K562 (cell line): Measurements from ENCODE around the gene PRSS57. TPM values are rescaled to one million over a fixed set of nuclear protein-coding genes. Genes with fewer than 3 reads are reported as not detected.

Source experiments
- ATAC-seq: fragments of 200-7000 bp; cut with Tn5 transposase; 3 replicates; pipeline ENCODE4 v1.9.1; 2020; ENCODE audit warnings: moderate library complexity
- BruUV-seq: library from RNA; stranded (reverse); fragments of 400-500 nt; replicated peaks from 2 replicates; lab custom pipeline; 2021; lab: Mats Ljungman, UMichigan
- CTCF ChIA-PET: fragments of 300-600 bp; formaldehyde crosslinking; extraction: SDS; loops from one replicate; lab custom pipeline; 2021; ENCODE audit warnings: low intra/inter-chr PET ratio; lab: Yijun Ruan, JAX
- POLR2A ChIA-PET: fragments of 300-600, 350-650 bp; sonication (Branson Sonifier 250); formaldehyde crosslinking; extraction: SDS; loops from one replicate; lab custom pipeline; 2021; ENCODE audit warnings: antibody characterized with exemption, inconsistent platforms; lab: Yijun Ruan, JAX
- DNase-seq, 4 experiments: peaks; one replicate each; pipeline versions ENCODE4 v3.0.0 to v3.0.0-alpha.2; 2011 to 2018; ENCODE audit warnings: low spot score in 3 of 4, mixed read lengths in 3 of 4; ENCODE audit errors: extremely low read depth in 1 of 4
- FAIRE-seq: peaks from 2 replicates; lab custom pipeline; 2011; peaks lifted over from hg19 to GRCh38; lab: Jason Lieb, UNC
- H2AFZ ChIP-seq: 2 replicates; pipeline ENCODE4 v1.6.0; 2011; ENCODE audit warnings: low read depth, low read length, control low read depth, inconsistent platforms
- H3K27ac ChIP-seq: fragments of 200-600 bp; 3 replicates; pipeline ENCODE4 v1.8.0; 2011; ENCODE audit warnings: low read depth, mild to moderate bottlenecking, control low read depth, inconsistent platforms, low read length, moderate library complexity, mixed read lengths; ENCODE audit errors: extremely low read depth
- H3K27me3 ChIP-seq, 2 experiments: fragments of 300-600 bp in 1 of 2; 2 replicates in 1 of 2; 3 replicates in 1 of 2; pipeline versions ENCODE4 v1.6.0 to v1.8.0; 2011; ENCODE audit warnings: inconsistent platforms in 2 of 2, low read length in 2 of 2, mild to moderate bottlenecking in 1 of 2, mixed read lengths in 1 of 2, moderate library complexity in 1 of 2; ENCODE audit not compliant: control insufficient read depth in 2 of 2, insufficient read depth in 2 of 2
- H3K36me3 ChIP-seq: fragments of 300-600 bp; 3 replicates; pipeline ENCODE4 v1.8.0; 2011; ENCODE audit warnings: mild to moderate bottlenecking, low read length, inconsistent platforms; ENCODE audit not compliant: control insufficient read depth, insufficient read depth
- H3K4me1 ChIP-seq, 2 experiments: fragments of 200-600 bp in 1 of 2; replicated peaks in 1 of 2; 2 replicates in 1 of 2; 3 replicates in 1 of 2; pipeline versions ENCODE4 v1.5.1 to v1.8.0; 2011; ENCODE audit warnings: inconsistent platforms in 2 of 2, low read length in 2 of 2, mild to moderate bottlenecking in 1 of 2, mixed read lengths in 1 of 2, moderate library complexity in 1 of 2; ENCODE audit not compliant: control insufficient read depth in 2 of 2, insufficient read depth in 2 of 2
- H3K4me2 ChIP-seq: 2 replicates; pipeline ENCODE4 v1.6.1; 2011; ENCODE audit warnings: low read length, control low read depth, inconsistent platforms, mixed read lengths; ENCODE audit not compliant: insufficient read depth
- H3K4me3 ChIP-seq: fragments of 200-600 bp; sonication (generic), shearing (Covaris generic); 2 replicates; pipeline ENCODE4 v1.5.1; 2016; ENCODE audit warnings: control low read depth, inconsistent platforms
- H3K79me2 ChIP-seq: fragments of 200-600 bp; 3 replicates; pipeline ENCODE4 v1.8.0; 2011; ENCODE audit warnings: low read length, inconsistent platforms; ENCODE audit not compliant: control insufficient read depth, insufficient read depth
- H3K9ac ChIP-seq, 2 experiments: 2 replicates each; pipeline versions ENCODE4 v1.6.0 to v1.6.1; 2011; ENCODE audit warnings: low read depth in 2 of 2, low read length in 2 of 2, control low read depth in 1 of 2, inconsistent platforms in 1 of 2, mild to moderate bottlenecking in 1 of 2, mixed read lengths in 1 of 2; ENCODE audit not compliant: insufficient read depth in 1 of 2
- H3K9me1 ChIP-seq: one replicate; pipeline ENCODE4 v1.6.0; 2011; ENCODE audit warnings: inconsistent platforms, mild to moderate bottlenecking, low read length, moderate library complexity; ENCODE audit not compliant: control insufficient read depth, insufficient read depth
- H3K9me3 ChIP-seq: replicated peaks from 2 replicates; pipeline ENCODE4 v1.5.1; 2011; ENCODE audit warnings: low read depth, low read length, inconsistent platforms; ENCODE audit not compliant: control insufficient read depth, insufficient read depth
- H4K20me1 ChIP-seq: replicated peaks from 2 replicates; pipeline ENCODE4 v1.6.1; 2011; ENCODE audit warnings: low read length, inconsistent platforms, mixed read lengths; ENCODE audit not compliant: control insufficient read depth, insufficient read depth
- CC2D1A ChIP-seq: fragments of 450-650 bp; IDR thresholded peaks from 2 replicates; pipeline ENCODE4 v1.6.1; 2017; ENCODE audit warnings: mild to moderate bottlenecking
- EWSR1 ChIP-seq: fragments of 450-650 bp; IDR thresholded peaks from 2 replicates; pipeline ENCODE4 v1.6.1; 2018; ENCODE audit warnings: borderline replicate concordance, mild to moderate bottlenecking, low read depth, moderate library complexity; ENCODE audit not compliant: partially characterized antibody
- GTF2E2 ChIP-seq: fragments of 200-800 bp; sonication (Bioruptor generic); IDR thresholded peaks from 2 replicates; pipeline ENCODE4 v1.6.1; 2016; ENCODE audit warnings: missing genetic modification characterization, missing compliant biosample characterization
- NFXL1 ChIP-seq: fragments of 450-650 bp; formaldehyde crosslinking; IDR thresholded peaks from 2 replicates; pipeline ENCODE4 v1.4.0; 2021; ENCODE audit warnings: mild to moderate bottlenecking
- OTX1 ChIP-seq: fragments of 450-650 bp; formaldehyde crosslinking; IDR thresholded peaks from 2 replicates; pipeline ENCODE4 v1.4.0; 2022; ENCODE audit warnings: mild to moderate bottlenecking
- POLR2H ChIP-seq: IDR thresholded peaks from 2 replicates; pipeline ENCODE4 v1.6.1; 2016; ENCODE audit warnings: missing genetic modification characterization, low read depth, mild to moderate bottlenecking, control low read depth, missing compliant biosample characterization, moderate library complexity
- POLR3G ChIP-seq: IDR thresholded peaks from 2 replicates; pipeline ENCODE4 v1.6.1; 2011; ENCODE audit not compliant: insufficient read length, insufficient replicate concordance; ENCODE audit errors: extremely low read depth
- STAT5A ChIP-seq: IDR thresholded peaks from 2 replicates; pipeline ENCODE4 v1.6.1; 2012; ENCODE audit warnings: low read length, inconsistent platforms, borderline replicate concordance
- ZBTB17 ChIP-seq: fragments of 450-650 bp; formaldehyde crosslinking; IDR thresholded peaks from 2 replicates; pipeline ENCODE4 v1.4.0; 2020; ENCODE audit warnings: mild to moderate bottlenecking
- ZBTB7A ChIP-seq: IDR thresholded peaks from 2 replicates; pipeline ENCODE4 v1.6.1; 2011; ENCODE audit warnings: low read depth, mild to moderate bottlenecking, low read length, moderate library complexity, borderline replicate concordance; ENCODE audit not compliant: control insufficient read depth
- ZNF133 ChIP-seq: fragments of 250-450 bp; sonication (Bioruptor Pico); IDR thresholded peaks from 2 replicates; pipeline ENCODE4 v1.4.0; 2020; ENCODE audit warnings: mild to moderate bottlenecking
- ZNF707 ChIP-seq: fragments of 250-450 bp; sonication (Bioruptor Pico); conservative IDR thresholded peaks from 2 replicates; pipeline ENCODE4 v1.8.0; 2022; ENCODE audit warnings: inconsistent platforms, mild to moderate bottlenecking, moderate library complexity
- ZNF77 ChIP-seq: fragments of 250-450 bp; sonication (Bioruptor Pico); IDR thresholded peaks from 2 replicates; pipeline ENCODE4 v1.5.0; 2020
- whole genome bisulfite sequencing: fragments of 100-300 bp; shearing (Covaris generic); methylation state at CpG from one replicate; pipeline ENCODE4 v1.1.6; 2016; ENCODE audit warnings: low coverage, mixed read lengths; ENCODE audit not compliant: insufficient coverage; ENCODE audit errors: missing lambda C conversion rate; 5-methylcytosine and 5-hydroxymethylcytosine counted together
- in situ Hi-C: fragments of 300-500 bp; cut with MboI; formaldehyde crosslinking; loops from 4 replicates; pipeline ENCODE4 v1.15.0; 2018; ENCODE audit warnings: inconsistent platforms, mixed read lengths
- intact Hi-C: fragments of 100-400 bp; cut with micrococcal nuclease; formaldehyde crosslinking; loops from 2 replicates; pipeline ENCODE4 v1.14.2; 2022
- polyA plus RNA-seq, 8 experiments: library from polyadenylated mRNA; depleted of rRNA in 4 of 8; stranded (reverse) in 5 of 8; unstranded in 3 of 8; fragments of >200 nt; fragmentation: Nextera tagmentation in 2 of 8; fragmentation: Illumina TruSeq in 1 of 8; extraction: Ambion mirVana in 2 of 8; extraction: Trizol in 1 of 8; gene quantifications; 2 replicates each; pipeline versions ENCODE4 v1.2.1 to v1.2.3, GENCODE V29; 2011 to 2014; ENCODE audit warnings: inconsistent platforms in 1 of 8, missing spikeins in 1 of 8
- total RNA-seq, 7 experiments: library from RNA; depleted of rRNA in 6 of 7; stranded (reverse); fragments of >200 nt in 6 of 7; fragmentation: Illumina TruSeq in 2 of 7; extraction: Trizol in 2 of 7; gene quantifications; 2 replicates each; pipeline versions ENCODE4 v1.2.1 to v1.2.3, GENCODE V29; 2011 to 2021; ENCODE audit warnings: low replicate concordance in 1 of 7
- TF ChIP-seq, protein P1 (sequence below): IDR thresholded peaks from 2 replicates; pipeline ENCODE4 v1.6.1; 2014; ENCODE audit warnings: antibody characterized with exemption
- TF ChIP-seq, protein P2 (sequence below): IDR thresholded peaks from 2 replicates; pipeline ENCODE4 v1.6.1; 2011; ENCODE audit not compliant: insufficient read length; ENCODE audit errors: extremely low read depth
- TF ChIP-seq, protein P3 (sequence below): fragments of 450-650 bp; IDR thresholded peaks from 2 replicates; pipeline ENCODE4 v1.6.1; 2016
- TF ChIP-seq, protein P4 (sequence below): fragments of 450-650 bp; conservative IDR thresholded peaks from 2 replicates; pipeline ENCODE4 v1.6.1; 2016; ENCODE audit warnings: missing genetic modification characterization, low read depth, mild to moderate bottlenecking, control low read depth, missing compliant biosample characterization
- TF ChIP-seq, protein P5 (sequence below): fragments of 250-450 bp; sonication (Bioruptor Pico); IDR thresholded peaks from 2 replicates; pipeline ENCODE4 v1.5.0; 2020; ENCODE audit warnings: mild to moderate bottlenecking

PRSS57 gene
- total and polyA plus RNA-seq, 9 of the 15 experiments (the other 6 are each of a cell fraction or from before 2014, with no cell fraction given) = 0.06 to 2.5 (median 1.3) TPM; not detected in 3

DNA sequence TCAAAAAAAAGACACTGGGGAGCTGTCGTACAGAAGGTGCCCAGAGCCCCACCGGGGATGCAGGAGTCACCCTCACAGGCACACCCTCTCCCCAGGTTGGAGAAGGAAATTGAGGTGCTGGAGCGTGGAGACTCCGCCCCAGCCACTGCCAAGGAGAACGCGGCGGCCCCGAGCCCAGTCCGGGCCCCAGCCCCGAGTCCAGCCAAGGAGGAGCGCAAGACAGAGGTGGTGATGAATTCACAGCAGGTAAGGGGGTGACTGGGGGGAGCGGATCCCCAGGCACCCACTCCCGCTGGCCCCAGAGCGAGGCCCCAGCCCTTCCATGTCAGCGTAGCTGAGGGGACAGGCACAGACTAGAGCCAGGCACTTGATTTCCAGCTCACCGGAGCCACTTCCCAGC is 35.7 kb upstream of the PRSS57 start:
- BruUV-seq = no TSS peak
- Histone ChIP-seq H3K4me1 (peaks cover 0 to 56% of the 10 kb centered on the region in 2 experiments; a peak in 2 of 5 replicates), H3K79me2 (no peaks in the 10 kb centered on the region), H3K9ac (no peak overlapping the region; a peak in 1 of 4 replicates), H3K4me2 (no peak overlapping the region), H3K27ac (no peak overlapping the region), H3K4me3 (no peak overlapping the region), H3K9me3 (no peaks in the 10 kb centered on the region), H3K27me3 (no peaks in the 10 kb centered on the region), H3K36me3 (no peaks in the 10 kb centered on the region), H2AFZ (no peak overlapping the region), H3K9me1 (no peaks in the 10 kb centered on the region), H4K20me1 (no peaks in the 10 kb centered on the region)
- intact Hi-C loops (loop anchor here (10.0 kb wide), 1 partner anchor 146 kb away; the partner anchor contains the start of gene HCN2), in situ Hi-C loops (loop anchor here (5.0 kb wide), 1 partner anchor 64 kb away; no protein-coding TSS in a partner anchor)
- no peak for FAIRE-seq
- POLR2A ChIA-PET = interaction anchor here (0.7 kb wide), 1 partner anchor 27 kb away, joined by 3 read pairs; no protein-coding TSS in a partner anchor
- WGBS = 61% methylated on average over 6 of the region's 16 CpGs
- TF ChIP-seq ZNF133 (CRISPR knock-in tag) (no peak), ZNF707 (CRISPR knock-in tag) (no peak), OTX1 (CRISPR knock-in tag) (no peak), ZBTB17 (no peak), POLR2H (tag) (no peak), GTF2E2 (tag) (no peak), STAT5A (no peak), CC2D1A (no peak), POLR3G (no peak), NFXL1 (CRISPR knock-in tag) (no peak), ZNF77 (CRISPR knock-in tag) (no peak), EWSR1 (no peak), ZBTB7A (no peak)
- TF ChIP-seq, protein P1, sequence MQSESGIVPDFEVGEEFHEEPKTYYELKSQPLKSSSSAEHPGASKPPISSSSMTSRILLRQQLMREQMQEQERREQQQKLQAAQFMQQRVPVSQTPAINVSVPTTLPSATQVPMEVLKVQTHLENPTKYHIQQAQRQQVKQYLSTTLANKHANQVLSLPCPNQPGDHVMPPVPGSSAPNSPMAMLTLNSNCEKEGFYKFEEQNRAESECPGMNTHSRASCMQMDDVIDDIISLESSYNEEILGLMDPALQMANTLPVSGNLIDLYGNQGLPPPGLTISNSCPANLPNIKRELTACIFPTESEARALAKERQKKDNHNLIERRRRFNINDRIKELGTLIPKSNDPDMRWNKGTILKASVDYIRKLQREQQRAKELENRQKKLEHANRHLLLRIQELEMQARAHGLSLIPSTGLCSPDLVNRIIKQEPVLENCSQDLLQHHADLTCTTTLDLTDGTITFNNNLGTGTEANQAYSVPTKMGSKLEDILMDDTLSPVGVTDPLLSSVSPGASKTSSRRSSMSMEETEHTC = no peak
- TF ChIP-seq, protein P2, sequence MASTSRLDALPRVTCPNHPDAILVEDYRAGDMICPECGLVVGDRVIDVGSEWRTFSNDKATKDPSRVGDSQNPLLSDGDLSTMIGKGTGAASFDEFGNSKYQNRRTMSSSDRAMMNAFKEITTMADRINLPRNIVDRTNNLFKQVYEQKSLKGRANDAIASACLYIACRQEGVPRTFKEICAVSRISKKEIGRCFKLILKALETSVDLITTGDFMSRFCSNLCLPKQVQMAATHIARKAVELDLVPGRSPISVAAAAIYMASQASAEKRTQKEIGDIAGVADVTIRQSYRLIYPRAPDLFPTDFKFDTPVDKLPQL = no peak
- TF ChIP-seq, protein P3, sequence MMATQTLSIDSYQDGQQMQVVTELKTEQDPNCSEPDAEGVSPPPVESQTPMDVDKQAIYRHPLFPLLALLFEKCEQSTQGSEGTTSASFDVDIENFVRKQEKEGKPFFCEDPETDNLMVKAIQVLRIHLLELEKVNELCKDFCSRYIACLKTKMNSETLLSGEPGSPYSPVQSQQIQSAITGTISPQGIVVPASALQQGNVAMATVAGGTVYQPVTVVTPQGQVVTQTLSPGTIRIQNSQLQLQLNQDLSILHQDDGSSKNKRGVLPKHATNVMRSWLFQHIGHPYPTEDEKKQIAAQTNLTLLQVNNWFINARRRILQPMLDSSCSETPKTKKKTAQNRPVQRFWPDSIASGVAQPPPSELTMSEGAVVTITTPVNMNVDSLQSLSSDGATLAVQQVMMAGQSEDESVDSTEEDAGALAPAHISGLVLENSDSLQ = no peak
- TF ChIP-seq, protein P4, sequence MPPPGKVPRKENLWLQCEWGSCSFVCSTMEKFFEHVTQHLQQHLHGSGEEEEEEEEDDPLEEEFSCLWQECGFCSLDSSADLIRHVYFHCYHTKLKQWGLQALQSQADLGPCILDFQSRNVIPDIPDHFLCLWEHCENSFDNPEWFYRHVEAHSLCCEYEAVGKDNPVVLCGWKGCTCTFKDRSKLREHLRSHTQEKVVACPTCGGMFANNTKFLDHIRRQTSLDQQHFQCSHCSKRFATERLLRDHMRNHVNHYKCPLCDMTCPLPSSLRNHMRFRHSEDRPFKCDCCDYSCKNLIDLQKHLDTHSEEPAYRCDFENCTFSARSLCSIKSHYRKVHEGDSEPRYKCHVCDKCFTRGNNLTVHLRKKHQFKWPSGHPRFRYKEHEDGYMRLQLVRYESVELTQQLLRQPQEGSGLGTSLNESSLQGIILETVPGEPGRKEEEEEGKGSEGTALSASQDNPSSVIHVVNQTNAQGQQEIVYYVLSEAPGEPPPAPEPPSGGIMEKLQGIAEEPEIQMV (tag) = no peak
- TF ChIP-seq, protein P5, sequence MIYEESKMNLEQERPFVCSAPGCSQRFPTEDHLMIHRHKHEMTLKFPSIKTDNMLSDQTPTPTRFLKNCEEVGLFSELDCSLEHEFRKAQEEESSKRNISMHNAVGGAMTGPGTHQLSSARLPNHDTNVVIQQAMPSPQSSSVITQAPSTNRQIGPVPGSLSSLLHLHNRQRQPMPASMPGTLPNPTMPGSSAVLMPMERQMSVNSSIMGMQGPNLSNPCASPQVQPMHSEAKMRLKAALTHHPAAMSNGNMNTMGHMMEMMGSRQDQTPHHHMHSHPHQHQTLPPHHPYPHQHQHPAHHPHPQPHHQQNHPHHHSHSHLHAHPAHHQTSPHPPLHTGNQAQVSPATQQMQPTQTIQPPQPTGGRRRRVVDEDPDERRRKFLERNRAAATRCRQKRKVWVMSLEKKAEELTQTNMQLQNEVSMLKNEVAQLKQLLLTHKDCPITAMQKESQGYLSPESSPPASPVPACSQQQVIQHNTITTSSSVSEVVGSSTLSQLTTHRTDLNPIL (CRISPR knock-in tag) = no peak
- no peak for ATAC-seq
- CTCF ChIA-PET = no interaction called here
- DNase-seq = no peak
